HG03103 (cell line): Measurements from ENCODE around the gene PADI6.

Experiments
- ATAC-seq: cut with Tn5 transposase; IDR thresholded peaks from one replicate; pipeline ENCODE4 v1.9.1; 2021; ENCODE audit warnings: low read depth; ENCODE audit not compliant: unreplicated experiment

Gene PADI6

DNA sequence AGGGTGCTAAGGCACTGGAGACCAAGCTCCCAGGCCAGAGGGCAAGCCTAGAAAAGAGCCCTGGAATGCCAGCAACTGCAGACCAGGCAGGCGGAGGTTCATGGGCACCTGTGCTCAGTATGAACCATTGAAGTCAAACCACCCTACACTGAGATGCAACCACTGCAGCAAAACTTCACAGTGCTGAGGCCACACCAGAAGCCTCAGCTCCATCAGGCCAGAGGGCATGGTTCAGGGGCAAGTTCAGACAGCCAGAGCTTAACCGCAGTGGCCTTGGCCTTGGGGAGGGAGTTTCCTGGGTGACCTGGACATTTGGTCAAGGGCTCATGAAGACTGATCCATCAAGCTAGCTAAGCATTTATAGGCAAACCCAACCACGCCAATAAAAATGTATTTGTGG, 60.4 kb downstream of the PADI6 start:
- no peak for ATAC-seq

DNA sequence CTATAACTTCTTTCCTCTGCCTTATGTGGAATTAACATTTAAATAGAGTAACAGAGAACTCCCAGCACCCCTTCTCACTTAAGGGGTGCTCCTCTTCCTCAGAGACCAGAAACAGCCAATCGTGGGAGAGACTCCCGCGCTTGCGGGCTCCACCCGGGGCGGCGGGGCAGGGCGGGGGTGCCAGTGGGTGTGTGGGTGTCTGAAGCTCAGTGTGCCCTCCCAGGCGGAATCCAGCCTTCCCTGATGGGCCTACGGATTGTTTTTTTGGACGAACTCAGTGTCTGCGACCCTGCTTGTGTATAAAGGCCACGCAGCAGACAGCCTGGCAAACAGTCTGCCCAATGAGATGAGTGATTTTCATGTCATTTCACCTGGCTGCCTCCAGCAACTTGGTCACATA, 61.3 kb downstream of the PADI6 start:
- ATAC-seq: no peak

DNA sequence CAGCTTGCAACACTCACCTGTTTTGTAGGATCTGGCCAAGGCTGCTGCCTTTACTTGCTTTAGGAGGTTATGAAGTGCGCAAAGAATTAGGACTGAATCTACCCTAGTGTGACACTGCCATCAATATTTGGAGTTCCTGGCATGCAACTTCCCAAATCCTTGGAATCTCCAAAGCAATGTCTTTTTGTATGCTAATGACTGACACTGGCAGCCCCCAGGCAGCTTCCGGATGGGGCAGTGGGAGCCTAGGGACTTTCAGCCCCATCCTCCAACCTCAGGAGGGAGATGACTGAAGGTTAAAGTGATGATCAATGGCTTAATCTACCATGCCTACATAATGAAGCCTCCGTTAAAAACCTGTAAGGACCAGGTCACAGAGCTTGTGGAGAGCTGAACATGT, 62.0 kb downstream of the PADI6 start:
- no peak for ATAC-seq

DNA sequence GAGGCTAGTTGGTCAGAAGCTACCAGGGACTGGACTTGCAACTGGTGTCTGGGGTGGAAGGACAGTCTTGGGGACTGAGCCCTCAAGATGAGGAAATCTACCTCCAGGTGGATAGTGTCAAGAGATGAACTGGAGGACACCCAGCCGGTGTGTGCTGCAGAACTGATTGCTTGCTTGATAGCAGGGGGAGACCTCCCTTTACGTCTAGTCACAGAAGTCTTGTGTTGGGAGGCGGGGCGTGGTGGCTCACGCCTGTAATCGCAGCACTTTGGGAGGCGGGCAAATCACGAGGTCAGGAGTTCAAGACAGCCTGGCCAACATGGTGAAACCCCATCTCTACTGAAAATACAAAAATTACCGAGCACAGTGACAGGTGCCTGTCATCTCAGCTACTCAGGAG, 62.6 kb downstream of the PADI6 start:
- no peak for ATAC-seq

DNA sequence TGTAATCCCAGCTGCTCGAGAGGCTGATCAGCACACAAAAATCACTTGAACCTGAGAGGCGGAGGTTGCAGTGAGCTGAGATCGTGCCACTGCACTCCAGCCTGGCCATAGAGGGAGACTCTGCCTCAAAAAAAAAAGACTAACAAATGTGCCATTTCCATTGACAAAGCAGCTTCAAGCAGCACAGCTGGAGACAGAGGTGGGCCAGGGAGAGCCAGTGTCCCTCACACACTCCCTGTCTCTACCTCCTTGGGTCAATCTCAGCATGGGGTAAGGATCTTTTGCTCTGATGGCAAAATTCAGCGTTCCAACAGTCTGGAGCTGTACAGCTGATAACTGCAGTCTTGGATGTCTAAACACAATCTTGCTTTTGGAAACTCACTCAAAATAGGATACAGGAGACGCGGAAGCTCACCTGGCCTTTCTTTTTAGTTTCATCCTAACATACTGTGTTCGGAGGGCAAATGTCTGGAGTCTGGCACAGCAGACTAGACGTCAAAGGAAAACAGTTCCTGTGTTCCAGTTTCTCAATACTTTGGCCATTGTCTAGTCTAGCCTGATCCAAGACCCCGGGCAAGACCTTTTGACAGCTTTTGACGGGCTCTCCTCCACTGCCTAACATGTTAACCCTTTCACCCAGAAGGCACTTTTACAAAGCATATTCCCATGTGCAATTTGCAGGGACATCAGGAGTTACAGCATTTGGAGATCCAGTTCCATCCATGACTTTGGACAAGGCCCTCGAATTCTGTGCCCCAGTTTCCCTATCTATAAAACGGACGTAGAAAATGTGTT, 64.6 kb downstream of the PADI6 start:
- ATAC-seq: no peak

DNA sequence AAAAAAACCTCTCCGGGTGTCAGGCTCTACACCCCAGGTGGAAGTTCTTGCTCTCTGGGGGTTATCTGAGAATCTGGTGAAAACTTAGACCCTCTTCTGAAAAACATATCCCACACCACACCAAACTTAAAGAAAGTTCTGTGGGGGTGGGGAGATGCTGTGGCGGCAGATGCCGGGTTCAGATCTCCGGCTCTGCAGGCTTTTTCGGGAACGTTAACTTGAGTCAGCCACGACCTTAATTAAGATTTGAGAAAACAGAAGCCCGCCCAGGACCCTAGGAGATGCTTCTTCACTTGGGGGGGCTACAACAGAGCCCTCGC, 65.2 kb downstream of the PADI6 start:
- ATAC-seq: no peak

DNA sequence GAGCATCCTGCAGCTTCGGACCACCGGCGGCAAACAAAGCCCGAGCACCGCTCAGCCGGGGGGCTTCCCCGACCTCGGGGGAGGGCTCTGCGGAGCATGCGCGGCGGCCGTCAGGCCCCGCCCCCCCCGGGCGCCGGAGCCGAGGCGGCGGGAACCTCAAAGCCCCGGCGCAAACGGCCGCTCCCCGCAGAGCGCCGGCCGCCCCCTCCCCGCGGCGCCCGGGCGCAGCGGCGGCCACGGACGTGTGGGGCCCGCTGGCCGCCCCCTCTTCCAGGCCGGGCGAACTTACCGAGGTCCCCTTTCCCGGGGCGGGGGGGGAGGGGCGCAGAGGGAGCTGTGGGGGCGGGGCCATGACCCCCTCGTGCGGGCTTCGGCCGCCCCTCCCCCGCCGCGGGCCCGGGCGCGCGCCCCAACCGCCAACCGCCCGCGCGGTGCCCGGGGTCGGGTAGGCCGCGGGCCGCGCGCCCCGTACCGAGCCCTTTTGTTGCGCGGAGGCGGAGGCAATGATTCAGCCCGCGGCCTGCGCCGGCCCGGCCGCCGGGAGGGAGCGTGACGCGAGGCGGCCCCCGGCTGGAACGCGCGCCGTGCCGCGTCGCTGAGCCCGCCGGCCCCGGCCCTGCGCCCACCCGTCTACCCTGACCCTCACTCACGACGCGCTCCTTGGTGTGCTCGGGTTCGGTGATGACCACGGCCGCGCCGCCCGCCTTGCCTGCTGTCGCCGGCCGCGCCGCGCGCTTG, 65.8 kb downstream of the PADI6 start:
- no peak for ATAC-seq

DNA sequence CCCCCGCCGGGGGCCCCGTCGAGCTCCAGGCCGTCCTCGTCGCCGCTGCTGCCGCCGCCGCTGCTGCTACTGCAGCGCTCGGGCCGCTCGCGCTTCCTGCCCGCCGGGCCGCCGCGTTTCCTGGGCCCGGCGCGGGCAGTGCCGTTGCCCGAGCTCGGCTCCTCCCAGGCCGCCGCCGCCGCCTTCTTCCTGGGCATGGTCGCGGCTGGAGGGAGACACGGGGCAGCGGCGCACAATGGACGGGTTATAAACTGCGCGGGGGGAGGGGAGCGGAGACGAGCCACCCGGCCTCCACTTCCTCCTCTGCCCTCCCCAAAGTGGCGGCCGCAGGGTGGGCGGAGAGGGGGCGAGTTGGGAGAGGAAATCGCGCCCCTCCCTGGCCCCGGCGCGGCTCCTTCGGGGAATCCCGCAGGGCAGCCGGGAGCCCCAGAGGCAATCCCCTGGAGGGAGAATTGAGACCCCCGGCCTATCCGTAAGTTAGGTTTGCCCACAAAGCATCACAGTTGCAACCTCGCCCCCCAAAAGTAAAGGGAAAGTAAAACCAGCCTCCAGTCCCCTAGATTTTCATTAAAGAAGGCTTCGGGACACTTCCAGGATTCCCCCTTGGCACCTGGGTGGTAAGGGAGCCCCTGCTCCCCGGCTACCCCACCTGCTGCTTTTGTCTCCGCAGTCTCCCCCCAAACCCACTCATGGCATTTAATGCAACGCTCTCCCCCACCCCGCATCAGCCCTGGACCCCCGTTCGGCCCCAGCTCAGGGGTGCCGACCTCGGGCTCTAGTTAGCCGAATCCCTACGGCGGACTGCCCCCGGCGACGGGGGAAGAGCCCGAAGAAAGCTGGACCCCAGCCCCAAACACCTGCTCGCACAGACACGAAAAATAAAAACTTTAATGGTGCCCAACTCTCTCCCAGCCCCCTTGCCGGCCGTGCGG, 66.6 kb downstream of the PADI6 start:
- ATAC-seq: no peak

DNA sequence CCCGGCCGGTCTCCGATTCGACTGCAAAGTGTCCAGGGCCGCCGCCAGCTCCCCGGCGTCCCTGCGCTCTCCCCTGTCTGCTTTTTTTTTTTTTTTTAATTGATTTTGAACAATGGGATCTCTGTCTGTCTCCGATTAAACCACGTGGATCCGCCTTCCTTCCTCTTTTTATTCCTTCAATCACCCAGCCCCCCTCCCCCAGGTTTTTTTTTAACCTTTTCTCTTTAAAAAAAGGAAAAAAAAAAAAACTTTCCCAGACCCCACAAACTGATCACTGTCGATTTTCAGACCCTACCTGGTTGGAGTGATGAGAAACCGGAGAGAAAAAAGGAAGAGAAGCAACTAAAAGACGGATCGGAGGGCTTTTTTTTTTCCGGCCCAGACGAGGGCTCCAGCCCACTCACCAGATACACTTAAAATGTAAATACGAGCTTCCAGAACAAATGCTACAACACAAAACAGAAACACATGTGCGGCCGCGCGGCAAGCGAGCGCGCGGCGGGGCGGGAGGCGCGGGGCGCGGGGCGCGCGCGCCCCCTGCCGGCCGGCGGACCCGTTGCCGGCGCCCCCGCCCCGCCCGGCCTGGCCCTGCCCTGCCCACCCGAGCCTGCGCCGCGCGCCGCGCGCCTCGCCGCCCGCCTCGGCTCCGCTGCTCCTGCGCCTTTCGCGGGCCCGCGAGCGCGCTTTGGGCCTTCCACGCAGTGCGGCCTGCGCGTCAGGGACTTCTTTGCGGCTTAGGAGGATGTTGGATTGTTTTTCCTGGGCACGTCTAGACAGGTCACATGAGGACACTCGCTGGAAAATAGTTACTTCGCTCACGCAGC, 67.5 kb downstream of the PADI6 start, which contains the start of gene RCC2:
Gene RCC2, minus strand, starts transcription at position 428 of the 824 bp plus-strand sequence. CDS start 1,163 bp downstream, outside the sequence.
- ATAC-seq: peak; percentile 46

DNA sequence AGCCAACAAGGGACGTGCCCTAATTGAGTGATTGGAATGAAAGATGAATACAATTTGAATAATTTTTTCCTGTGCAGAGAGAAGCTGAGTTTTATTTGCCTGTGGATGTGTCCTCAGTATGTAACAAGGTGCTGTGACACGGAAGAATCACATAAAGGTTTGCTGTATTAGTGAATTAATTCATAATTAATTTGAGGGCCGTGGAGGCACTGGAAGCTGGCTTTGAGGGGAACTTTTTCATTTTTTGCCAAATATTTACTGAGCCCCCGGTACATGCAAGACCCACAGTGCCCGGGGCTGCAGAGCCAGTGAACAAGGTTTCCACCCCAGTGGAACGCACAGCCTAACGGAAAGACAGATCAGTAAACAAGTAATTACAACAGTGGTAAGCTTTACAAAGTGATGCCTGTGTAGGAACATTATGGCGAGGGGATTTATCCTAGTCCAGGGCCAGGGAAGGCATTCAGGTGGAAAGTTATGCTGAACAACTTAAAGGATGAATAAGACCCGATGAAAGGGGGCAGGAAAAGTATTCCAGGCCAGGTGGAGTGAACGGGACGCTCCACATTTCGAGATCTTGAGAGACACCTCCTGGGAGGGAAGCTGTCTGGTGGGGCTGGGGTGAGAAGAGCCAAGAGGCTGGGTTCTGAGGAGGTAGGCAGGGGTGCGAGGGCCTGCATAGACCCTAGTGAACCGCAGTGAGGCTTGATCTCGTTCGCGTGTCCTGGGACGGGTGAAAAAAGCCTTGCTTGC, 68.3 kb downstream of the PADI6 start:
- no peak for ATAC-seq

DNA sequence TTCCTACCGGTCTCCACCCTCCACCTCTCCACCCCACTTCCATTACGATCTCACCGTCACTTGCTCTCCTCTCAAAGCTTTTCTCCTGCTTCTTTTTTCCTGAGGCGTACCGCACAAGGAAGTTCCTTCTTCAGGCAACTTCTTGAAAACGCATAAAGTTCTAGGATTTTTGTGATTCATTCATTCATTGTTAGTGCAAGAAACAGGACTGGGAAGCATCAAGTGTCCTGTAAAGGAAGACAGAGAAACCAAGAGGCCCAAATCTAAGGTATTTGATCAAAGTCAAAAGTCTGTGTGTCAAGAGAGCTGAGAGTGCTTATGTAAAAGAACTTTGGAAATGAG, 68.8 kb downstream of the PADI6 start:
- ATAC-seq: no peak

DNA sequence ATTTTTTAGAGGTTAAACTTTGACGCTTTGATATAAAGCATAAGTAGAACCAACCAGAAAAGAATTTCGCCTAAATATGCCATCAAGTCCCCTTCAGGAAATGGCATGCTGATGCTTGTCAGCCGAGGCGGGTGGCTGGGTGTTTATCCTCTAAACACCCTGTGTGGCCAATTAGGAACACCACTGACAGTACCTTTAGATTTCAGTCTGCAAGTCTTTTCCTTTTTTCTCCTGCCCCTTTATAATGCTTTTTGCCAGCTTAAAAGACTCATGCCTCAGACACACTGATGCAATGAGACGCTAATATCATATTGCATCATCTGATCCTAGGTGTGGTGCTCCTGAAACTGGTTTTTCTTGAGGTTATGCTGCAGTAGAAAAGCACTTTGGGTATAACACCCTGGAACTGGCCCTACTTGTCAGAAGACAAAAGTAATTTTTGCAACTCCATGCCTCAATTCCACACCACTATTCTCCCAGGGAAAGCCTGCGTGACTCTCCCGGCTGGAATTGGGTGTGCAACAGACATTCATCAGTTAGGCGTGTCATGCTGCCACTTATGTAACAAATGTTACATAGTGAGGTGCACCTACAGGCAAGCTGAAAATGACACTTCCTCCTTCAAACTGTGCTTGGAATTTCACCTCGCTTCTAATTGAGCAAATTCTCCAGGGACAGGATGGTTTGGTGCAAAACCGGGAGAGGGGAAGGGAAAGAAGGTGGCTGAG, 69.4 kb downstream of the PADI6 start:
- ATAC-seq: no peak

DNA sequence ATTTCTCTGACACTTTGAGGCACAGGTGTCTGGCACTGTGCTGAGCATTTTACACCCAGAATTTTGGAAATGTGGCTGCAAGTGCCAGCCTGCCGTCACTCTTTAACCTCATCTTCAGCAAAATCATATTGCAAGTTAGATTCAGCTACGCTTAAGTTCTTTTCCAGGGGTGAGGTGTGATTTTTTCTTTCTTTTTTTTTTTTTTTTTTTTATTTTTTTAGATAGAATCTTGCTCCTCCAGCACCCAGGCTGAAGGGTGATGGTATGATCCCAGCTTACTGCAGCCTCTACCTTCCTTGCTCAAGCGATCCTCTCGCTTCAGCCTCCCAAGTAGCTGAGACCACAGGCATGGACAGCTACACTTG, 70.0 kb downstream of the PADI6 start:
- ATAC-seq: no peak

DNA sequence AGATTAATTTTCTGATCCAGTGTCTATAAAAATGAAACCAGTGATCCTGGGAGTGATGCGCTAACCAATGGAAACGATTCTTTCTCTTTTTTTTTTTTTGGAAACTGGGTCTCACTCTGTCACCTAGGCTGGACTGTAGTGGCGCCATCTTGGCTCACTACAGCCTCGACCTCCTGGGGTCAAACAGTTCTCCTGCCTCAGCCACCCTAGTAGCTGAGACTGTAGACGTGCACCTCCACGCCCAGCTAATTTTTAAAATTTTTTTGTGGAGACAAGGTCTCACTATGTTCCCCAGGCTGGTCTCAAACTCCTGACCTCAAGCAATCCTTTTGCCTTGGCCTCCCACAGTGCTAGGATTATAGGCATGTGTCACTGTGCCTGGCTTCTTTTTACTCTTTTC, 70.8 kb downstream of the PADI6 start:
- ATAC-seq: no peak

DNA sequence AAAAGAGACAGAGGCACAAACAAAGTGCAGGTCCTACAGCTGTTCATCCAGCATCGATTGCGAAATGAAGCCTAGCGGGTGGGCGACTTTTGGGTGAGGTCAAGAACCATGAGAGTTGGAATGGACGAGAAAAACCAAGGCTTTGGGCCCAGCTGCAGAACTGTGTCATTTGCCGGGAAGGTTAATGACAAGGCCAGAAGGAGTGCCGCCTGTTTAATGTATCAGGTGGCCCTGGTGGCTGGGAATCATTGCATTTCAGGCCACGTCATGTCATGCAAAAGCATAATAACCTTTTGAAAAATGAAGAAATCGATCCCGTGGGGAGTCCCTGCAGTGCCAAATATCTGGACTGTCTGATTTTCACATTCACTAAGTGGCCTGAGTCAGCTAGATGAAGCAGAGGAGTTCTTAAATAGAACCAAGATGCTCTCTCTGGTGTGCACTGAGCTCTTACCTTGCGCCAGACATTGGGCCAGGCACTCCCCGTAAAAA, 75.6 kb downstream of the PADI6 start:
- ATAC-seq: no peak
